HL-60 (cell line): ENCODE data around the gene CYRIA.

Source experiments
- DNase-seq, 2 experiments: peaks; one replicate each; pipeline ENCODE4 v3.0.0-alpha.2; 2010 to 2020; ENCODE audit warnings: low read depth in 1 of 2, low spot score in 1 of 2
- H3K27ac ChIP-seq: fragments of 250-450 bp; sonication (Bioruptor Pico); replicated peaks from 2 replicates; pipeline ENCODE4 v1.5.1; 2020; ENCODE audit warnings: mild to moderate bottlenecking, moderate library complexity
- H3K27me3 ChIP-seq: fragments of 250-450 bp; sonication (Bioruptor Pico); 2 replicates; pipeline ENCODE4 v1.5.1; 2021; ENCODE audit warnings: mild to moderate bottlenecking, moderate library complexity; ENCODE audit not compliant: insufficient read depth, poor library complexity, severe bottlenecking
- H3K4me3 ChIP-seq: replicated peaks from 2 replicates; pipeline ENCODE4 v1.5.1; 2011; ENCODE audit warnings: mild to moderate bottlenecking, control low read depth, low read length; ENCODE audit not compliant: insufficient read depth
- CTCF ChIP-seq: IDR thresholded peaks from one replicate; pipeline ENCODE4 v1.5.1; 2011; ENCODE audit warnings: low read length, control low read depth, inconsistent platforms; ENCODE audit not compliant: insufficient read depth
- GABPA ChIP-seq: IDR thresholded peaks from 2 replicates; pipeline ENCODE4 v1.6.1; 2012; ENCODE audit warnings: low read depth
- POLR2AphosphoS5 ChIP-seq: IDR thresholded peaks from 2 replicates; pipeline ENCODE4 v1.6.1; 2012; ENCODE audit warnings: low read depth
- REST ChIP-seq: IDR thresholded peaks from 2 replicates; pipeline ENCODE4 v1.6.1; 2012; ENCODE audit warnings: low read depth; ENCODE audit not compliant: insufficient replicate concordance
- SPI1 ChIP-seq: IDR thresholded peaks from 2 replicates; pipeline ENCODE4 v1.6.1; 2012; ENCODE audit warnings: low read depth, mild to moderate bottlenecking, borderline replicate concordance

The CYRIA gene

GRCh38 chr2:16664052-16664731 lies 1.4 kb downstream of the CYRIA start:
- Histone ChIP-seq H3K27me3 (no peaks in the 10 kb centered on the region), H3K27ac (0 out of 2 replicates have a peak overlapping the region, but pooled peaks have one; percentile 23), H3K4me3 (no peak overlapping the region)
- TF ChIP-seq CTCF (no peak), REST (no peak), GABPA (no peak), SPI1 (no peak), POLR2AphosphoS5 (no peak)
- DNase-seq, result peak; percentile 41 to 67

GRCh38 chr2:16663121-16663905 lies 2.3 kb downstream of the CYRIA start:
- no peak overlapping the region for H3K4me3 ChIP-seq
- peak in 1 of 2 experiments; percentile 23 for DNase-seq
- peak; percentile 81 for TF ChIP-seq SPI1
- TF ChIP-seq GABPA, result no peak
- no peak overlapping the region for H3K27ac ChIP-seq
- no peaks in the 10 kb centered on the region for H3K27me3 ChIP-seq

GRCh38 chr2:16661936-16662839 lies 3.4 kb downstream of the CYRIA start:
- Histone ChIP-seq H3K27ac (no peak overlapping the region), H3K4me3 (no peak overlapping the region), H3K27me3 (no peaks in the 10 kb centered on the region)
- DNase-seq, result no peak
- no peak for TF ChIP-seq CTCF

- Histone ChIP-seq H3K27ac (no peak overlapping the region), H3K4me3 (no peak overlapping the region), H3K27me3 (no peaks in the 10 kb centered on the region)
- TF ChIP-seq GABPA, result no peak
- no peak for DNase-seq
These were observed 4.1 kb downstream of the CYRIA start for GRCh38 chr2:16661526-16661925.

- no peak overlapping the region for H3K27ac ChIP-seq
- no peak overlapping the region for H3K4me3 ChIP-seq
- no peak for TF ChIP-seq POLR2AphosphoS5
- no peak for TF ChIP-seq SPI1
- TF ChIP-seq REST, result no peak
- no peak for TF ChIP-seq GABPA
- no peak for TF ChIP-seq CTCF
- DNase-seq, result no peak
- no peaks in the 10 kb centered on the region for H3K27me3 ChIP-seq
These were observed 5.1 kb downstream of the CYRIA start for GRCh38 chr2:16660556-16660955.
